H9 (cell line): ENCODE results near the gene ATAD2B. TPM values are rescaled to one million over a fixed set of nuclear protein-coding genes. Genes with fewer than 3 reads are reported as not detected.

Experiments
- DNase-seq: peaks from one replicate; pipeline ENCODE4 v3.0.0-alpha.2; 2017
- H2AFZ ChIP-seq: one replicate; pipeline ENCODE4 v1.6.1; 2013; ENCODE audit warnings: mild to moderate bottlenecking, low read length, control low read depth, moderate library complexity
- H2AK5ac ChIP-seq: 2 replicates; pipeline ENCODE4 v1.6.1; 2013; ENCODE audit warnings: low read length, control low read depth, mixed read lengths; ENCODE audit not compliant: insufficient read length
- H2BK120ac ChIP-seq: one replicate; pipeline ENCODE4 v1.6.1; 2013; ENCODE audit warnings: low read depth, mild to moderate bottlenecking, low read length, control low read depth, inconsistent platforms; ENCODE audit not compliant: poor library complexity, severe bottlenecking
- H2BK12ac ChIP-seq: 2 replicates; pipeline ENCODE4 v1.6.1; 2013; ENCODE audit warnings: low read length, control low read depth, mixed read lengths, low read depth; ENCODE audit not compliant: insufficient read length
- H2BK15ac ChIP-seq: 2 replicates; pipeline ENCODE4 v1.6.1; 2013; ENCODE audit warnings: low read depth, low read length, control low read depth
- H2BK20ac ChIP-seq: one replicate; pipeline ENCODE4 v1.6.1; 2013; ENCODE audit warnings: low read depth, mild to moderate bottlenecking, low read length, control low read depth, inconsistent platforms; ENCODE audit not compliant: poor library complexity, severe bottlenecking
- H2BK5ac ChIP-seq: 2 replicates; pipeline ENCODE4 v1.6.1; 2013; ENCODE audit warnings: low read length, control low read depth, mixed read lengths; ENCODE audit not compliant: insufficient read length
- H3K14ac ChIP-seq: 2 replicates; pipeline ENCODE4 v1.6.1; 2013; ENCODE audit warnings: low read length, control low read depth; ENCODE audit not compliant: insufficient read depth
- H3K18ac ChIP-seq: 2 replicates; pipeline ENCODE4 v1.6.1; 2013; ENCODE audit warnings: low read depth, mild to moderate bottlenecking, mixed read lengths, low read length, control low read depth; ENCODE audit not compliant: insufficient read length
- H3K23ac ChIP-seq: 2 replicates; pipeline ENCODE4 v1.6.1; 2013; ENCODE audit warnings: low read length, control low read depth, mixed read lengths, low read depth; ENCODE audit not compliant: insufficient read length
- H3K23me2 ChIP-seq: 2 replicates; pipeline ENCODE4 v1.6.1; 2013; ENCODE audit warnings: low read depth, mild to moderate bottlenecking, mixed read lengths, low read length, control low read depth; ENCODE audit not compliant: insufficient read length, poor library complexity, severe bottlenecking
- H3K27ac ChIP-seq: 2 replicates; pipeline ENCODE4 v1.5.1; 2013; ENCODE audit warnings: low read length, control low read depth, mixed read lengths, low read depth; ENCODE audit not compliant: insufficient read length
- H3K27me3 ChIP-seq: 2 replicates; pipeline ENCODE4 v1.6.1; 2013; ENCODE audit warnings: low read length, control low read depth, inconsistent platforms; ENCODE audit not compliant: insufficient read depth
- H3K4ac ChIP-seq: 2 replicates; pipeline ENCODE4 v1.6.1; 2013; ENCODE audit warnings: low read depth, mild to moderate bottlenecking, control low read depth, inconsistent platforms, low read length, moderate library complexity
- H3K4me1 ChIP-seq: 2 replicates; pipeline ENCODE4 v1.6.1; 2013; ENCODE audit warnings: low read length, control low read depth, inconsistent platforms; ENCODE audit not compliant: insufficient read depth
- H3K4me2 ChIP-seq: 2 replicates; pipeline ENCODE4 v1.6.1; 2013; ENCODE audit warnings: low read length, control low read depth, mixed read lengths; ENCODE audit not compliant: insufficient read length, insufficient read depth
- H3K56ac ChIP-seq: 2 replicates; pipeline ENCODE4 v1.6.1; 2013; ENCODE audit warnings: low read depth, mild to moderate bottlenecking, mixed read lengths, low read length, control low read depth; ENCODE audit not compliant: insufficient read length
- H3K79me1 ChIP-seq: 2 replicates; pipeline ENCODE4 v1.6.1; 2013; ENCODE audit warnings: low read depth, mild to moderate bottlenecking, moderate library complexity, low read length, control low read depth, inconsistent platforms; ENCODE audit not compliant: insufficient read depth, poor library complexity, severe bottlenecking
- H3K79me2 ChIP-seq: 2 replicates; pipeline ENCODE4 v1.6.1; 2013; ENCODE audit warnings: low read length, control low read depth, inconsistent platforms; ENCODE audit not compliant: insufficient read depth
- H3K9ac ChIP-seq: 2 replicates; pipeline ENCODE4 v1.6.1; 2013; ENCODE audit warnings: low read length, control low read depth, mixed read lengths; ENCODE audit not compliant: insufficient read length; ENCODE audit errors: extremely low read depth
- H3K9me3 ChIP-seq: one replicate; pipeline ENCODE4 v1.6.1; 2013; ENCODE audit warnings: low read depth, low read length, inconsistent platforms; ENCODE audit not compliant: control insufficient read depth
- H3T11ph ChIP-seq: one replicate; pipeline ENCODE4 v1.6.1; 2013; ENCODE audit warnings: mild to moderate bottlenecking, low read length, control low read depth, inconsistent platforms
- H4K20me1 ChIP-seq: one replicate; pipeline ENCODE4 v1.6.1; 2013; ENCODE audit not compliant: control insufficient read depth, insufficient read length, insufficient read depth
- H4K5ac ChIP-seq: 2 replicates; pipeline ENCODE4 v1.6.1; 2013; ENCODE audit warnings: low read depth, mild to moderate bottlenecking, mixed read lengths, low read length, control low read depth; ENCODE audit not compliant: insufficient read length
- H4K8ac ChIP-seq: replicated peaks from 2 replicates; pipeline ENCODE4 v1.6.1; 2013; ENCODE audit warnings: low read length, control low read depth, mixed read lengths, low read depth; ENCODE audit not compliant: insufficient read length
- H4K91ac ChIP-seq: 2 replicates; pipeline ENCODE4 v1.6.1; 2013; ENCODE audit warnings: low read depth, mild to moderate bottlenecking, moderate library complexity, mixed read lengths, low read length, control low read depth; ENCODE audit not compliant: insufficient read length
- H3K27ac Mint-ChIP-seq, 3 experiments: 2 replicates in 2 of 3; 3 replicates in 1 of 3; pipeline ENCODE4 v1.8.0; 2020 to 2021; ENCODE audit warnings: mixed read lengths in 3 of 3, mild to moderate bottlenecking in 1 of 3, moderate library complexity in 1 of 3
- H3K27me3 Mint-ChIP-seq: 2 replicates; pipeline ENCODE4 v1.8.0; 2021; ENCODE audit warnings: low read depth, mild to moderate bottlenecking, moderate library complexity, mixed read lengths
- H3K36me3 Mint-ChIP-seq, 3 experiments: 2 replicates in 2 of 3; 3 replicates in 1 of 3; pipeline ENCODE4 v1.8.0; 2020 to 2021; ENCODE audit warnings: low read depth in 3 of 3, mixed read lengths in 3 of 3; ENCODE audit not compliant: insufficient read depth in 1 of 3
- H3K4me1 Mint-ChIP-seq, 2 experiments: 2 replicates each; pipeline ENCODE4 v1.8.0; 2020; ENCODE audit warnings: mixed read lengths in 2 of 2
- H3K4me3 Mint-ChIP-seq, 2 experiments: 2 replicates in 1 of 2; 3 replicates in 1 of 2; pipeline ENCODE4 v1.8.0; 2020 to 2021; ENCODE audit warnings: mild to moderate bottlenecking in 2 of 2, mixed read lengths in 2 of 2, moderate library complexity in 1 of 2
- H3K9me3 Mint-ChIP-seq, 2 experiments: 2 replicates in 1 of 2; 3 replicates in 1 of 2; pipeline ENCODE4 v1.8.0; 2020; ENCODE audit warnings: mild to moderate bottlenecking in 2 of 2, mixed read lengths in 2 of 2, moderate library complexity in 1 of 2
- WGBS: extraction: QIAGEN DNeasy Blood & Tissue Kit; methylation state at CpG from one replicate; pipeline ENCODE4 v1.1.7; 2013; ENCODE audit warnings: missing lambda C conversion rate, low lambda C conversion rate, mixed read lengths; ENCODE audit not compliant: insufficient read length; ENCODE audit errors: extremely low coverage; 5-methylcytosine and 5-hydroxymethylcytosine counted together
- total RNA-seq: library from RNA; stranded (reverse); gene quantifications from 2 replicates; pipeline ENCODE4 v1.2.1, GENCODE V29; 2021
- TF ChIP-seq, protein P1 (sequence below): fragments of 200-600 bp; sonication (generic); conservative IDR thresholded peaks from 3 replicates; pipeline ENCODE4 v1.8.0; 2021; ENCODE audit warnings: antibody characterized with exemption, mild to moderate bottlenecking

ATAD2B gene
- total RNA-seq, 1 experiment from 2014 or later, result 21.4 TPM

DNA sequence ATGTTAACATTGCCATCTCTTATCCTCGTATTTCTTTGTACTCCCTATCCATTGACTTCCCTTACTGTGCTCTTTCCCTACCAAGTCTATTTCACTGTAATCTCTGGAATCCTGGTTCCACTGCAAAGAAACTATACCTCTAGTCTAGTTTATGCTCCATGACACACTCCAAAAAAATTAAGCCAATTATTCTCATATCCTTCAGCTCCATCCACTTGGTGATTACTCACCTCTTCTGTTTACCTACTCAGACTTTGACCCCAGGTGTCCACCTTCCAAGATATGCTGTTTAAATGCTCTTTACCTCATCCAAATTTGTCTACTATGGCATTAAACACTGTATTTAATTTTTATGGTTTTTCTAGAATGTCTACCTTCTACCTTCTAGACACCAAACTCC is 137.9 kb downstream of the ATAD2B start:
- Histone ChIP-seq H4K91ac (no peak overlapping the region), H3K27ac (no peak overlapping the region), H3K27me3 (no peaks in the 10 kb centered on the region), H4K5ac (no peak overlapping the region), H3K4me1 (no peaks in the 10 kb centered on the region), H2BK15ac (no peak overlapping the region), H2BK20ac (no peak overlapping the region), H3K14ac (no peak overlapping the region), H2AK5ac (no peak overlapping the region), H3K56ac (no peak overlapping the region), H3K23ac (no peak overlapping the region), H4K8ac (no peak overlapping the region), H3K18ac (no peak overlapping the region), H3K4me2 (no peak overlapping the region), H2BK5ac (no peak overlapping the region), H3K9ac (no peak overlapping the region), H2BK12ac (no peak overlapping the region), H2AFZ (no peak overlapping the region), H3K23me2 (no peaks in the 10 kb centered on the region), H3K9me3 (no peaks in the 10 kb centered on the region), H3K79me1 (no peaks in the 10 kb centered on the region), H3K4ac (no peak overlapping the region), H3T11ph (no peak overlapping the region), H3K79me2 (no peaks in the 10 kb centered on the region), H4K20me1 (no peaks in the 10 kb centered on the region), H2BK120ac (no peak overlapping the region)
- peaks cover 3 to 6% (median 4%) of the 10 kb centered on the region in 3 experiments; a peak in 5 of 7 replicates for H3K36me3 Mint-ChIP-seq
- no peak overlapping the region for H3K4me3 Mint-ChIP-seq
- H3K9me3 Mint-ChIP-seq, result no peaks in the 10 kb centered on the region; a peak in 1 of 5 replicates
- no CpG with 5 or more reads among the region's 1 CpG for WGBS
- no peaks in the 10 kb centered on the region for H3K27me3 Mint-ChIP-seq
- DNase-seq, result no peak
- no peaks in the 10 kb centered on the region for H3K4me1 Mint-ChIP-seq
- no peak overlapping the region for H3K27ac Mint-ChIP-seq
- TF ChIP-seq, protein P1, sequence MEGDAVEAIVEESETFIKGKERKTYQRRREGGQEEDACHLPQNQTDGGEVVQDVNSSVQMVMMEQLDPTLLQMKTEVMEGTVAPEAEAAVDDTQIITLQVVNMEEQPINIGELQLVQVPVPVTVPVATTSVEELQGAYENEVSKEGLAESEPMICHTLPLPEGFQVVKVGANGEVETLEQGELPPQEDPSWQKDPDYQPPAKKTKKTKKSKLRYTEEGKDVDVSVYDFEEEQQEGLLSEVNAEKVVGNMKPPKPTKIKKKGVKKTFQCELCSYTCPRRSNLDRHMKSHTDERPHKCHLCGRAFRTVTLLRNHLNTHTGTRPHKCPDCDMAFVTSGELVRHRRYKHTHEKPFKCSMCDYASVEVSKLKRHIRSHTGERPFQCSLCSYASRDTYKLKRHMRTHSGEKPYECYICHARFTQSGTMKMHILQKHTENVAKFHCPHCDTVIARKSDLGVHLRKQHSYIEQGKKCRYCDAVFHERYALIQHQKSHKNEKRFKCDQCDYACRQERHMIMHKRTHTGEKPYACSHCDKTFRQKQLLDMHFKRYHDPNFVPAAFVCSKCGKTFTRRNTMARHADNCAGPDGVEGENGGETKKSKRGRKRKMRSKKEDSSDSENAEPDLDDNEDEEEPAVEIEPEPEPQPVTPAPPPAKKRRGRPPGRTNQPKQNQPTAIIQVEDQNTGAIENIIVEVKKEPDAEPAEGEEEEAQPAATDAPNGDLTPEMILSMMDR, result no peak
